ENCODE results near the gene POU1F1.
"Not testable (repeated sequence)": the region's sequence is repeated elsewhere in the genome, so short reads cannot be mapped to it uniquely, and the experiment has no call there.

Gene POU1F1

DNA sequence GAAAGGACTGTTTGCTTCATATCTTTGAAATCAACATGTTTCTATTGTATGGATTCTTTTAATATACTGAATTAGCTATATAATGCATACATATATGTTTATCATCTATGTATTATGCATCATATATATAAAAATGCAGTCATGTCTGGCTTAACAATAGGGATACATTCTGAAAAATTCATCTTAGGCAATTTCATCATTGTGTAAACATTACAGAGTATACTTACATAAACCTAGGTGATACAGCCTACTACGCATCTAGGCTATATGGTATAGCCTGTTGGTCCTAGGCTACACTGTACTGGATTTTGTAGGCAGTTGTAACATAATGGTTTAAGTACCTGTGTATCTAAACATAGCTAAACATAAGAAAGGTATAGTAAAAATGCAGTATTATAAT, 27.6 kb downstream of the POU1F1 start:
- no peak for DNase-seq

DNA sequence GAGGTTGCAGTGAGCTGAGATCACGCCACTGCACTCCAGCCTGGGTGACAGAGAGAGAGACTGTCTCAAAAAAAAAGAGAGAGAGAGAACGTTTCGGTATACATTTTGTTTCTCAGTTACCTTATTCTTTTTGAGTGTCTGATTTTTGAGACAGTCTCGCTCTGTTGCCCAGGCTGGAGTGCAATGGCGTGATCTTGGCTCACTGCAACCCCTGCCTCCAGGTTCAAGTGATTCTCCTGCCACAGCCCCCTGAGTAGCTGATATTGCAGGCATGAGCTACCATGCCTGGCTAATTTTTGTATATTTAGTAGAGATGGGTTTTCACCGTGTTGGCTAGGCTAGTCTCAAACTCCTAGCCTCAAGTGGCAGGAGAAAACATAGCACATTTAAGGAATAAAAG, 28.2 kb downstream of the POU1F1 start:
- DNase-seq = not testable (repeated sequence)

DNA sequence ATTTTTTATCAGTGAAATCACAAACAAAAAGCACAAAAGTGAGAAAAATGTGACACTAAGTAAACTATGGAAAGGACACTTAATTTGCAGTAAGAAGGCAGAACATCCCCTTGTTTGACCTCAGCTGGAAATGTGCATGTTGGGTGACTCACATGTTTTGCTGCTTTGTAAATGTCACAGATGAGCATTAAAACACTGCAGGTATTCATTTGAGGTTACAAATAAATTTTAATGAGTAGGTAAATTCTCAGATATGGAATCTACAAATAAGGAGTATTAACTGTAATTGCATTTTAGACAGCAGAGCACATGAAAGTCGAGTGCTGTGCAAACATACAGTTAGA, 29.0 kb downstream of the POU1F1 start:
- no peak for DNase-seq

DNA sequence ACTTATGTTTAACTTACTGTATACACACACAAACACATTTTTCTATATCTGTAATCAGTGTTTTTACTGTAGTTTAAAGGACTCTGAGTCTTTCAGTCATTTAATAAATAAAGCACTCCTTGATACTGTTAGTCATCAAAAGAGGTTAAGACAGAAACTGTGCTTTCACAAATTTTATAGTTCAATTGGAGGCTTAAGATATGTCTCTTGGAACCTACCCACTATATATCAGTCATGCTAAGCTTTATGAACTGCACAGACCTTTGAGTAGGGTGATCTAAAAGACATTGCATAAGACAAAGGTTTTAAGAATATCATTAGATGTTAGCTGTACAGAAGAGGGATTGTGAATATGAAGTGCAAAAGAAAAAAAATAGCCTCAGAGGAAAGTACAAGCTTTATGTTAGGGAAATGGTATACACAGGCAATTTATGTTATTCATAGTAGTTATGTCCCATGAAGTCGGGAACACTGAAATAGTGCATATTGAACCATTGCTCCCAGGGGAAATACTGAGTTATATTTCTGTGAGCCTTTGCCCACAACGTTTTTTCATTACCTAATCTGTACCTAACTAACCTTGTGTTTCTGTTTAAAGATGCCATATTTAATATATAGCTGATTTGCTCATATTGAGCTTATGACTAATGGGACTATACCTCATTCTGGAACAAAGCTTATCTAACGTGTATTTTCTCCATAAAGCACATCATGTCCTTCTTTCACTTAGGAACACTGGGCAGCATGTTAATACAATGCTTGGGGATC, 29.5 kb downstream of the POU1F1 start:
- no peak for DNase-seq

DNA sequence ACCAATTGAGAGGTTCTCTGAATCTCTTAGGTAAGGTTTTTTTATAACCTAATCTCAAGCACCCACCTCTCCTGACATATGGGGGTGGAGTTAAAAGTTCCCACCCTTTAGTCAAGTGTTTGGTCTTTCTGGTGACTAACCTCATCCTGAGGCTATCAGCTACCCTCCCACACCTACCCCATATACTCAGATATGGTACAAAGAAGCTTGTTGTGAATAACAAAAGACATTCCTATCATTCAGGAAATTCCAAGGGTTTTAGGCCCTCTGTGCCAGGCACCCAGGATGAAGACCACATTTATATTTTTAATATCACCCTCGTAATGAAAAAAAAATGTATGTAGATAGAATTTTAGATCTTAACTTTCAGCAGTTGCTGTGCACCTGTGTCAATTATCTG, 40.3 kb downstream of the POU1F1 start:
- no peak for DNase-seq

DNA sequence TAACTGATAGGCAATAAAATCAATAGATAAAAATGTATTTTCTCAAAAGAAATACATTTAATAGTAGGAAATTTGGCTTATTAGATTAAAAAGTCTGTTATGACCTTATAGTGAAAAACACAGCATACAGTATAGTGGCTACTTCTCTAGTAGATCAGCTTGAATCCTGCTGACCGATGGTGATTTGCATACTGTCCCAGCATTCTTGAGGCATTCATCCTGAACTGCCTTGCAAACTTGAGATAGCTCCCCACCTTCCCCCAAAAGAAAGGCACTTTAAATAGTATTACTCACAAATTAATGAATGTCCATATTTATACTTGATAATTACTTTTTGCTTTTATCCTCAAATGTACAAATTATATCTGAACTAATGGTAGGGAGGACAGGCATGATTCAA, 42.6 kb downstream of the POU1F1 start:
- no peak for DNase-seq

DNA sequence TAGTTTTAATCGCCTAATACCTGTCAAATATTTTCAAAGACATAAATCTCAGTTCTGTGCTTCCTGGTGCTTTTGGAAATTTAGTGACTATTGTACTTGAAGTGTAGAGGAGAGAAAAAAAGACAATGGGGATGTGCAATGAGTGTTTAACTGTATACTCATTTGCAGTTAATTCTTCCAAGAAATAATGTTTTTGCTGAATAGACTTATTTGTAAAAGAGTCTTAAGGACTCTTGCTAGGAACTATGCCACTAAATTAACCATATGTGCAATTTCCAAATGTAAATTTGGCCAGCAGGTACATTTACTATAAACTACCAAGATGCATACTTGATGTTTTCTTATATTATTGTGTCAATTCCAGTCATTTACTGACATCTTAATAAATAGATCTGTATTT, 47.3 kb downstream of the POU1F1 start:
- DNase-seq = no peak

DNA sequence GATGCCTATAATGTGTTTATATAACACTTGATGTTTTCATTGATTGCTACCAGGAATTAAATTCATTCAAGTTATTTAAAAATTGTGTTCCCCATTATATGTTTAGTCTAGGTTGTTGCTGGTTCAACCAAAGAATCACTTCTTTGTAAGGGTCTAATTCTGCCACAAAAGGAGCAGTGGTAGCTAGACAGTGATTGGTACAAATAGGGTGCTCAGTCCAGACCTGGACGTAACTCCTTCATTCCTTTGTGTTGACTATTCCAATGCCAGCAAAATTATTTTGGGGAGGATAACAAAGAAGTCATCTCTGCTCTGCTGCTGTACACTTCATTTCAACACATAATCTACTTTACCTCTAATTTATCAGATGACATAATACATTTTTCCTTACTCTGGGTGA, 48.1 kb downstream of the POU1F1 start:
- DNase-seq = no peak

DNA sequence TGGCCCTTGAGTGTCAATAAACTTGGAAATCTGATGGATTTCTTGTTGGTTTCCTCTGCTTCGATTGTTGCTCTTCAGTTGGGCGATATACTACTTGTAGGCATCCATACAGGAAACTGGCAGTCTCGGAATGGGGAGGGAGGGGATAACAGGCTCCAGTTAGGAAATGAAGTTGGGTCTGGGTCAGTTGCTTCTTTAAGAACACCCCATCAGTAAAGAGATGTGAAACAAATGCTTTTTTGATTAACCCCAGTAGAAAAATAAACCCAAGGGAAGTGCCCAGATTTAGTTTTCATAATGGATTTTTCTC, 48.6 kb downstream of the POU1F1 start:
- DNase-seq = no peak

DNA sequence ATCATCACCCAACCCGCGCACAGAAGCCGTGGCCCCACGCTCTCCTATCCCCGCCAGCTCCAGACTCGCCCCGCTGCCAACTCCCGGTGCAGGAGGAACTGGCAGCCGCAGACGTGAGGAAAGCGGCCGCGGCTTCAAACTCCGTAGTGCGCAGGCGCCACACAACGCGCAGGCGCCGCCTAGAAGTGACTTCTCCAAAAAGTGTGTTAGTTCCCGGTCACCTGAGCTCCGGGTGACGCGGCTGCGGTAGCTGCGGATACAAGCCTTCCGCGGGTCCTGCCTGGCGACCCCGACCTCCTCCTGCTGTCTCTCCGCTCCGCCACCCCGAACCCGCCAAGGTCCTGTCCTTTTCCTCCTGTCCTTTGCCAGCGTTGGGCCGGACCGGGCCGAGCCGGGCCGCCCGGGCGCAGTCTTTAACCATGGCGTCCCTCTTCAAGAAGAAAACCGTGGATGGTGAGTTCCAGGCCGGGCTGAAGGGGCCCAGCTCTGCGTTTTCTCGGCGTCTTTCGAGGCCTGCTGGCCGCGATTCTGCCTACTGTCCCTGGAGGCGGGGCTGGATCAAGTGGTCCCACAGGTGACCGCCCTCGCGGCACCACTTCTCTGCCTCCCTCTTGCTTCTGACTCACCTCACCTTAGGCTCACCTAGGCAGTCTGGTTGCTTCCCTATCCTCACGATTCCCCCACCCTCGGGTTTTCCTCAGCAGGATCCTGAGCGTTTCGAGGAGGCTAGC, 49.1 kb downstream of the POU1F1 start, which contains the start of gene CHMP2B:
CHMP2B (plus strand) TSS at position 206 of the 731 bp plus-strand sequence; CDS start at position 420, 214 bp downstream.
- DNase-seq = peak; percentile 73

DNA sequence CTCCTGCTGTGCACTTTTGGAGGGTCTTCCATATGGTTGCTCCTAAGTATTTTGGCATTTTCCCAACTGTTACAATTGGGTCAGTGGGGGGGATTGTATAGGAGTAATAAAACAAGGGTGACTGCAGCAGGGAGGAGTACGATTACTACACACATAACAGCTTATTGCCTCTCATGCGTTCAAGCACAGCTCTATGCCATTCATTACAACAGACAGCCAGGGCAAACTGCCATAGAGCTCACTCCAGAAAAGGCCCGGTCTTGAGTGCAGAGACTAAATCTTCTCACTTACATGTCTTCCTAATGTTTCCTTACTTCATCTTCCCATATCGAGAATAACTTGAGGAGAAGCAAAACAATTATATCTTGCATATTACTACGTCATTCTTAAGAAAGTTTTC, 50.7 kb downstream of the POU1F1 start:
- no peak for DNase-seq

DNA sequence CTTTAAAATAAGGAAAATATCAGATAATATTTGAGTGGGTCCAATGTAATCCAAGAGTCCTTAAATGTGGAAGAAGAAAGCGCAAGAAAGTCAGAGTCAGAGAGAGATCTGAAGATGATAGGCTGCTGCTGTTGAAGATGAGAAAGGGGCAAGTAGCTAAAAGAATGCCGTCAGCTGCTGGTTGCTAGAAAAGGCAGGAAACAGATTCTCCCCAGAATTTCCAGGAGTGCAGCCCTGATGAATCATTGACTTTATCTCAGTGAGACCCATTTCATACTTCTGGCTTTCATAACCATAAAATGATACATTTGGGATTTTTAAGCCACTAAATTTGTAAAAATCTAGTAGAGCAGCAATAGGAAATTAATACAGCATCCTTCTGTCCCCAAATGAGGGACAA, 56.8 kb downstream of the POU1F1 start:
- DNase-seq = no peak

DNA sequence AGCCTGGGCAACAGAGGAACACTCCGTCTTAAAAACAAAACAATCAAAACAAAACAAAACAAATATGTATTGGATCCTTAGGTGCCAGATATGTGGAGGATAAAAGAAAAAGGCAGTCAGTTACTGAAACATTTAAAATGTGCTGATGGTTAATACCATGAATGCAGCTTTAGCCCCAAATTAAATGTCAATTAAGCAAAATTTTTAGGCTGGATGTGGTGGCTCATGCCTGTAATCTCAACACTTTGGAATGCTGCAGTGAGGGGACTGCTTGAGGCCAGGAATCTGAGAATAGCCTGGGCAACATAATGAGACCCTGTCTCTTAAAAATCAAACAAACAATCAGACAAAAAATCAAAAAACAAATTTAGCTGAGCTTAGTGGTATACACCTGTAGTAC, 57.8 kb downstream of the POU1F1 start:
- no peak for DNase-seq

All from 8988T (cell line).